T-helper 17 cell (primary cell): ENCODE measurements around the gene ATP8B2. TPM values are rescaled to one million over a fixed set of nuclear protein-coding genes. Genes with fewer than 3 reads are reported as not detected.

Source experiments
- total RNA-seq, 4 donors: library from RNA in 2 of 4; stranded (reverse) in 2 of 4; gene quantifications; one replicate each; pipeline ENCODE4 v1.2.3 and lab custom pipeline; 2022 to 2026

The ATP8B2 gene
- total RNA-seq, 2 donors from 2014 or later: 175 to 192 TPM

Other genes starting within 250 kb of the ATP8B2 start
- under 1 TPM in 1 of 2 donors, not detected in 1; 0.07 TPM for gene NUP210L, start 170.5 kb upstream of the ATP8B2 start, total RNA-seq
- 100 to 1,000 TPM; 386 to 391 TPM for gene TPM3, start 133.4 kb upstream of the ATP8B2 start, total RNA-seq
- not detected for gene CFAP141, start 119.2 kb upstream of the ATP8B2 start, total RNA-seq
- gene UBAP2L, start 104.6 kb upstream of the ATP8B2 start, total RNA-seq: 100 to 1,000 TPM; 186 to 192 TPM
- 10 to 100 TPM; 52.5 to 67.3 TPM for gene HAX1, start 52.9 kb upstream of the ATP8B2 start, total RNA-seq
- 1 to 10 TPM in 1 of 2 donors, under 1 TPM in 1; 0.42 to 8.9 TPM for gene AQP10, start 4.4 kb upstream of the ATP8B2 start, total RNA-seq
- 10 to 100 TPM; 72.8 to 79.0 TPM for gene IL6R, start 79.8 kb downstream of the ATP8B2 start, total RNA-seq
- under 1 TPM in 1 of 2 donors, not detected in 1; 0.12 TPM for gene TDRD10, start 176.7 kb downstream of the ATP8B2 start, total RNA-seq
- under 1 TPM in 1 of 2 donors, not detected in 1; 0.13 TPM for gene SHE, start 176.9 kb downstream of the ATP8B2 start, total RNA-seq
- 10 to 100 TPM; 80.3 to 82.4 TPM for gene UBE2Q1, start 233.1 kb downstream of the ATP8B2 start, total RNA-seq
- gene CHRNB2, start 242.3 kb downstream of the ATP8B2 start, total RNA-seq: not detected